Gastrocnemius medialis (tissue), 4 donors: ENCODE measurements around the gene MRC2. TPM values are rescaled to one million over a fixed set of nuclear protein-coding genes. Genes with fewer than 3 reads are reported as not detected.

ENCODE experiments used
- ATAC-seq, 2 donors: fragments of 150-250 bp; one replicate each; pipeline ENCODE4 v1.9.1; 2016
- DNase-seq, 2 donors: peaks; one replicate each; pipeline ENCODE4 v3.0.0-alpha.2; 2019
- H3K27ac ChIP-seq, 4 donors: fragments of 200-600 bp; sonication (generic); 1 replicate in 1 of 4; 2 replicates in 3 of 4; pipeline ENCODE4 v1.5.1; 2016 to 2018; ENCODE audit warnings: mild to moderate bottlenecking in 2 of 4, moderate library complexity in 1 of 4
- H3K27me3 ChIP-seq, 3 donors: fragments of 200-600 bp; sonication (generic) in 2 of 3; 1 replicate in 1 of 3; 2 replicates in 2 of 3; pipeline versions ENCODE4 v1.5.1 to v1.6.0; 2016 to 2019; ENCODE audit warnings: mild to moderate bottlenecking in 1 of 3, moderate library complexity in 1 of 3
- H3K36me3 ChIP-seq, 2 donors: fragments of 200-600 bp; sonication (generic) in 1 of 2; one replicate each; pipeline ENCODE4 v1.5.1; 2017 to 2018
- H3K4me1 ChIP-seq, 2 donors: fragments of 200-600 bp; sonication (generic) in 1 of 2; one replicate each; pipeline ENCODE4 v1.5.1; 2016 to 2017; ENCODE audit warnings: mild to moderate bottlenecking in 2 of 2
- H3K4me3 ChIP-seq, 4 donors: fragments of 200-600 bp; sonication (generic) in 3 of 4; 1 replicate in 1 of 4; 2 replicates in 3 of 4; pipeline ENCODE4 v1.5.1; 2016 to 2019; ENCODE audit warnings: mild to moderate bottlenecking in 2 of 4
- H3K9me3 ChIP-seq, 3 donors: fragments of 200-600 bp; sonication (generic) in 2 of 3; 1 replicate in 1 of 3; 2 replicates in 2 of 3; pipeline ENCODE4 v1.5.1; 2016 to 2019
- POLR2A ChIP-seq, 2 donors: fragments of 450-650 bp; IDR thresholded peaks; one replicate each; pipeline ENCODE4 v1.6.1; 2017; ENCODE audit warnings: antibody characterized with exemption in 2 of 2, mild to moderate bottlenecking in 2 of 2, moderate library complexity in 2 of 2
- in situ Hi-C, 4 donors: fragments of 200-750 bp; cut with MboI; loops; one replicate each; pipeline versions ENCODE4 v1.15.0 to v1.8.0; 2017; ENCODE audit warnings: low sequenced_read_pairs in 4 of 4
- intact Hi-C: fragments of 100-400 bp; cut with DNase I; formaldehyde crosslinking; loops from one replicate; pipeline ENCODE4 v1.15.1; 2023; ENCODE audit warnings: low total_unique reads
- total RNA-seq, 4 donors: library from RNA; depleted of rRNA; stranded (reverse); fragments of >200 nt; gene quantifications; one replicate each; pipeline versions ENCODE4 v1.1.0 to v1.2.3, GENCODE V29; 2016
- TF ChIP-seq, protein P1 (sequence below), 5 experiments: fragments of 450-650 bp in 3 of 5; fragments of 200-600 bp in 2 of 5; sonication (generic) in 2 of 5; IDR thresholded peaks in 4 of 5; conservative IDR thresholded peaks in 1 of 5; 1 replicate in 4 of 5; 2 replicates in 1 of 5; pipeline ENCODE4 v1.5.1; 2016 to 2019; ENCODE audit warnings: antibody characterized with exemption in 5 of 5, mild to moderate bottlenecking in 3 of 5, moderate library complexity in 3 of 5

The MRC2 gene
- total RNA-seq, 4 donors from 2014 or later = 4.8 to 15.0 (median 5.5) TPM

GRCh38 chr17:62705156-62705777 is 77.8 kb downstream of the MRC2 start:
- in situ Hi-C loops (loop anchor here in 3 of 4 donors (5.0 to 25.0 kb wide), 4 partner anchors 257 to 707 kb away; partner anchors contain the start of gene TANC2 (in 2 of the 3)), intact Hi-C loops (no loop called here)
- DNase-seq (no peak), ATAC-seq (no peak)
- H3K4me3 ChIP-seq = peak overlapping the region in 2 of 4 donors; percentile 49 to 57
- peak overlapping the region in 2 of 4 donors; percentile 33 to 50 for H3K27ac ChIP-seq
- peaks cover 0 to 5% of the 10 kb centered on the region in 2 donors for H3K4me1 ChIP-seq
- no peaks in the 10 kb centered on the region for H3K36me3 ChIP-seq
- peaks cover 6 to 12% (median 10%) of the 10 kb centered on the region in 3 donors for H3K27me3 ChIP-seq
- no peaks in the 10 kb centered on the region for H3K9me3 ChIP-seq
- no peak for TF ChIP-seq POLR2A (IDR thresholded peaks at IDR 0.05)
- TF ChIP-seq, protein P1, sequence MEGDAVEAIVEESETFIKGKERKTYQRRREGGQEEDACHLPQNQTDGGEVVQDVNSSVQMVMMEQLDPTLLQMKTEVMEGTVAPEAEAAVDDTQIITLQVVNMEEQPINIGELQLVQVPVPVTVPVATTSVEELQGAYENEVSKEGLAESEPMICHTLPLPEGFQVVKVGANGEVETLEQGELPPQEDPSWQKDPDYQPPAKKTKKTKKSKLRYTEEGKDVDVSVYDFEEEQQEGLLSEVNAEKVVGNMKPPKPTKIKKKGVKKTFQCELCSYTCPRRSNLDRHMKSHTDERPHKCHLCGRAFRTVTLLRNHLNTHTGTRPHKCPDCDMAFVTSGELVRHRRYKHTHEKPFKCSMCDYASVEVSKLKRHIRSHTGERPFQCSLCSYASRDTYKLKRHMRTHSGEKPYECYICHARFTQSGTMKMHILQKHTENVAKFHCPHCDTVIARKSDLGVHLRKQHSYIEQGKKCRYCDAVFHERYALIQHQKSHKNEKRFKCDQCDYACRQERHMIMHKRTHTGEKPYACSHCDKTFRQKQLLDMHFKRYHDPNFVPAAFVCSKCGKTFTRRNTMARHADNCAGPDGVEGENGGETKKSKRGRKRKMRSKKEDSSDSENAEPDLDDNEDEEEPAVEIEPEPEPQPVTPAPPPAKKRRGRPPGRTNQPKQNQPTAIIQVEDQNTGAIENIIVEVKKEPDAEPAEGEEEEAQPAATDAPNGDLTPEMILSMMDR (IDR thresholded peaks at IDR 0.05 in 4 of 5, conservative IDR thresholded peaks at IDR 0.05 in 1 of 5) = no peak

DNA sequence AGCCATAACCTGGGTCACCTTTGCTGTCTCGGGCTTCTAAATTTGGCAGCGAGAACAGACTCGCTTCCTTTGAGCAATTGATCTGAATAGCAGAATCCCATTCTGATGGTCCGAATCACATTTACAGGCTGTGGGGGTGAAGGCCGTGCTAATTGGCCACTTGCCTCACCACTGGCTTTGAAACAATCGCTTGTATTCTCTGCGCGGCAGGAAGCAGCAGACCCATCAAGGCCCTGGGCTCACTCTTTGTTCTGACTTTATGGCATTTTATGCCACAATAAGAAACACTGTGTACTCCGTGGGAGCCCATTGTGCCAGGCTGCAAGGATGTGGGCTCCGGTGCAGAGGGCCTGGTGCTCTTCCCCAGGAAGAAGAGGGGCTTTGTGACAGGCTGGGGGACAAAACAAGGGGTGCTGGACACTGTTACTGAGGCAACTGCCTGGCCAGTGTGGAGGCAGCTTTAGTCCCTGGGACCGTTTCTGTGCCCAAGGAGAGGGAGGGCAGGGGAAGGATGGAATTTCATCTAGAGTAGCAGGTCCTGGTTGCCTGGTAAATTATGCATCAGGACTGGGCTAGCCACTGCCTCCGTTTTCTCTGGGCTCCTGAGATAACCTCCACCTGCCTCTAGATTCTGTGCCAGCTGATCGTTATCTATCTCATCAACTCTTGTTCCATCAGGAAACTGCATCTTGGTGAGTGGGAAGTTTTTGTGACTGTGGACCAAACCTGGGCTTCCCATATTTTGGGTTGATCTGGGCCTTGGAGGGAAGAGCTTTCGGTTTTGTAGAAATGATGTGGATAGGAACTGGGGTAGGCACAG is 78.5 kb downstream of the MRC2 start:
- no peaks in the 10 kb centered on the region for H3K9me3 ChIP-seq
- in situ Hi-C loops (loop anchor here in 3 of 4 donors (5.0 to 25.0 kb wide), 4 partner anchors 256 to 706 kb away; partner anchors contain the start of gene TANC2 (in 2 of the 3)), intact Hi-C loops (no loop called here)
- peaks cover 6 to 12% (median 10%) of the 10 kb centered on the region in 3 donors for H3K27me3 ChIP-seq
- TF ChIP-seq, protein P1 (IDR thresholded peaks at IDR 0.05 in 4 of 5, conservative IDR thresholded peaks at IDR 0.05 in 1 of 5) = no peak
- TF ChIP-seq POLR2A (IDR thresholded peaks at IDR 0.05) = no peak
- H3K36me3 ChIP-seq = no peaks in the 10 kb centered on the region
- peaks cover 0 to 5% of the 10 kb centered on the region in 2 donors for H3K4me1 ChIP-seq
- ATAC-seq = no peak
- H3K27ac ChIP-seq = no peak overlapping the region
- H3K4me3 ChIP-seq = no peak overlapping the region
- no peak for DNase-seq

DNA sequence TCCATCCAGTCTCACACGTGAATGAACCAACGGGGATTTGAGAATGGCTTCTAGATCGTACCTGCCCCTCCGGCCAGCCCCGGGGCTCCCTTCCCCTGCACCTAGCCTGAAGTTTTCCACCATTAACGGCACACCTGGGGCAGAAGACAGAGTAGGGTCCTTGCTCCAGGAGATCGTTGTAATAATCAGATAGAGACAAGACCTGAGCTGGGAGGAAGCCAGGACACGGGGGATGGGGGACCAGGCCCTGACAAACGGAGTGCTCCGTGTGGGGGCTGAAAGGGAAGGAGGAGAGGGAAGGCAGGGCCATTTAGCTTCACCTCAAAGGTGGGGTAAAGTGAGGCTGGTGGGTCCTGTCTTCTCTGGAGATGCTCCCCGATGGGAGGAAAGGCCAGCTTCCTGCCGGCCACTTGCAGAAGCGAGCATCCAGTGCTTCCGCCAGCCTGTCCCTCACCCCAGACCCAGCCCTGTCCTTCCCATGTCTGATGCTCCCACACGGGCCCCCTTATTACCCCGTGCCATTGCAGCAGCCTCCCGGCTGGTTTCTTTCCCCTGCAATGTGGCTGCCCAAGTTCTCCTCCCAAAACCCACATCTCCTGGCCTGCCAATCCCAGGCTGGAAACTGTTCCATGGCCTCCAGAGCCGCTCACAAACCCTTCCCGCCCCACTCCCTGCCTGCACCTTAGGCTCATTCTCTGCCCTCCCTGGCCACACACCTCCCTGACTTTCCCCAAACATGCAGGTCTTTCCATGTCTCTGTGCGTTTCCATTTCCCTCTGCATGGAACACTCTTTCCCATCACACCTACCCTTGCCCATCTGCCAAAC is 79.3 kb downstream of the MRC2 start:
- no peak overlapping the region for H3K4me3 ChIP-seq
- in situ Hi-C loops (loop anchor here in 3 of 4 donors (5.0 to 25.0 kb wide), 4 partner anchors 255 to 705 kb away; partner anchors contain the start of gene TANC2 (in 2 of the 3)), intact Hi-C loops (no loop called here)
- H3K27ac ChIP-seq = no peak overlapping the region
- peaks cover 6 to 12% (median 10%) of the 10 kb centered on the region in 3 donors for H3K27me3 ChIP-seq
- no peaks in the 10 kb centered on the region for H3K36me3 ChIP-seq
- TF ChIP-seq, protein P1 (IDR thresholded peaks at IDR 0.05 in 4 of 5, conservative IDR thresholded peaks at IDR 0.05 in 1 of 5) = no peak
- H3K4me1 ChIP-seq = peaks cover 0 to 5% of the 10 kb centered on the region in 2 donors
- no peak for DNase-seq
- no peaks in the 10 kb centered on the region for H3K9me3 ChIP-seq
- no peak for ATAC-seq

DNA sequence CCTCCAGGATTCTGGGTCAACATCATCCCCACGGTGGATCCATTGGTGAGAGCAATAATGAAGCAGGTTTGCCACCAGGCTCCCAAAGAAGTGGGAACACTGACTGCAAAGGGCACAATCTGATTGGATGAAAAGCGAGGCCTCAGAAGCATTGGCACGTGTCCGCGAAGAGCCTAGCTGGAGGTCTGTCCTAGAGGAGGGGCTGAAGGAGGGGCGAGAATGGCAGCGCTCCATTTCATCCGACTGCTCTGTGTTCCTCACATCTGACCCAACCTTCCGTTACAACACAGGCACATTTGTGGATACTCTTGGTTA is 79.9 kb downstream of the MRC2 start:
- Histone ChIP-seq H3K4me3 (no peak overlapping the region), H3K36me3 (no peaks in the 10 kb centered on the region), H3K4me1 (peaks cover 0 to 5% of the 10 kb centered on the region in 2 donors), H3K27ac (no peak overlapping the region), H3K9me3 (no peaks in the 10 kb centered on the region), H3K27me3 (peaks cover 6 to 12% (median 10%) of the 10 kb centered on the region in 3 donors)
- TF ChIP-seq POLR2A (IDR thresholded peaks at IDR 0.05) = no peak
- TF ChIP-seq, protein P1 (IDR thresholded peaks at IDR 0.05 in 4 of 5, conservative IDR thresholded peaks at IDR 0.05 in 1 of 5) = no peak
- no peak for DNase-seq
- in situ Hi-C loops = loop anchor here in 3 of 4 donors (5.0 to 25.0 kb wide), 4 partner anchors 255 to 705 kb away; partner anchors contain the start of gene TANC2 (in 2 of the 3)
- intact Hi-C loops = no loop called here
- no peak for ATAC-seq
